Measurements from ENCODE around the gene NME7. TPM values are rescaled to one million over a fixed set of nuclear protein-coding genes. Genes with fewer than 3 reads are reported as not detected.
"Not testable (repeated sequence)": the region's sequence is repeated elsewhere in the genome, so short reads cannot be mapped to it uniquely, and the experiment has no call there.

Gene NME7
- total and polyA plus RNA-seq, 2 experiments from 2014 or later = 39.1 to 48.5 TPM

DNA sequence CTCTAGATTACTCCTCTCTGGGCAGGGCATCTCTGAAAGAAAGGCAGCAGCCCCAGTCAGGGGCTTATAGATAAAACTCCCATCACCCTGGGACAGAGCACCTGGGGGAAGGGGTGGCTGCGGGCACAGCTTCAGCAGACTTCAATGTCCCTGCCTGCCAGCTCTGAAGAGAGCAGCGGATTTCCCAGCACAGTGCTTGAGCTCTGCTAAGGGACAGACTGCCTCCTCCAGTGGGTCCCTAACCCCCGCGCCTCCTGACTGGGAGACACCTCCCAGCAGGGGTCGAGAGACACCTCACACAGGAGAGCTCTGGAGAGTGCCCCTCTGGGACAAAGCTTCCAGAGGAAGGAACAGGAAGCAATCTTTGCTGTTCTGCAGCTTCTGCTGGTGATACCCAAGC is 40.7 kb upstream of the NME7 start:
- not testable (repeated sequence) for H3K9me2 ChIP-seq (ENCODE audit: insufficient read depth); H2AFZ ChIP-seq; H3K27ac ChIP-seq (ENCODE audit: low read depth); H3K27ac Mint-ChIP-seq; H3K36me3 ChIP-seq (ENCODE audit: insufficient read depth); H4K20me1 ChIP-seq (replicated peaks; ENCODE audit: insufficient read depth); H3K79me2 ChIP-seq (replicated peaks; ENCODE audit: insufficient read depth); H3K27me3 ChIP-seq (ENCODE audit: insufficient read depth); H3K4me3 Mint-ChIP-seq; H3K4me1 Mint-ChIP-seq; H3K4me2 ChIP-seq; H3F3A ChIP-seq (replicated peaks; ENCODE audit: low read depth); H3K4me1 ChIP-seq (ENCODE audit: insufficient read depth); H3K4me3 ChIP-seq; DNase-seq (ENCODE audit: low spot score); ATAC-seq; H3K27me3 Mint-ChIP-seq (ENCODE audit: insufficient read depth, low read depth, poor library complexity)
- peaks cover 14% of the 10 kb centered on the region; the same call in 2 of the 3 replicates for H3K36me3 Mint-ChIP-seq (ENCODE audit: low read depth)
- peaks cover 43% of the 10 kb centered on the region for H3K9me3 Mint-ChIP-seq

DNA sequence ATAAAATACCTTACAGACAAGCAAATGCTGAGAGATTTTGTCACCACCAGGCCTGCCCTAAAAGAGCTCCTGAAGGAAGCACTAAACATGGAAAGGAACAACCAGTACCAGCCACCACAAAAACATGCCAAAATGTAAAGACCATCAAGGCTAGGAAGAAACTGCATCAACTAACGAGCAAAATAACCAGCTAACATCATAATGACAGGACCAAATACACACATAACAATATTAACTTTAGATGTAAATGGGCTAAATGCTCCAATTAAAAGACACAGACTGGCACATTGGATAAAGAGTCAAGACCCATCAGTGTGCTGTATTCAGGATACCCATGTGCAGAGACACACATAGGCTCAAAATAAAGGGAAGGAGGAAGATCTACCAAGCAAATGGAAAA is 35.0 kb upstream of the NME7 start:
- ATAC-seq; H3F3A ChIP-seq (replicated peaks; ENCODE audit: low read depth); H3K4me3 Mint-ChIP-seq; H3K36me3 ChIP-seq (ENCODE audit: insufficient read depth); H3K79me2 ChIP-seq (replicated peaks; ENCODE audit: insufficient read depth); H2AFZ ChIP-seq; H3K4me2 ChIP-seq; H3K4me3 ChIP-seq; H3K27ac Mint-ChIP-seq; H3K27me3 Mint-ChIP-seq (ENCODE audit: insufficient read depth, low read depth, poor library complexity); H3K27me3 ChIP-seq (ENCODE audit: insufficient read depth); H4K20me1 ChIP-seq (replicated peaks; ENCODE audit: insufficient read depth); H3K27ac ChIP-seq (ENCODE audit: low read depth); H3K9me2 ChIP-seq (ENCODE audit: insufficient read depth); DNase-seq (ENCODE audit: low spot score); H3K4me1 Mint-ChIP-seq; H3K4me1 ChIP-seq (ENCODE audit: insufficient read depth): not testable (repeated sequence)
- Mint-ChIP-seq H3K36me3 (ENCODE audit: low read depth) (peaks cover 33% of the 10 kb centered on the region; the same call in 2 of the 3 replicates), H3K9me3 (peaks cover 57% of the 10 kb centered on the region)

DNA sequence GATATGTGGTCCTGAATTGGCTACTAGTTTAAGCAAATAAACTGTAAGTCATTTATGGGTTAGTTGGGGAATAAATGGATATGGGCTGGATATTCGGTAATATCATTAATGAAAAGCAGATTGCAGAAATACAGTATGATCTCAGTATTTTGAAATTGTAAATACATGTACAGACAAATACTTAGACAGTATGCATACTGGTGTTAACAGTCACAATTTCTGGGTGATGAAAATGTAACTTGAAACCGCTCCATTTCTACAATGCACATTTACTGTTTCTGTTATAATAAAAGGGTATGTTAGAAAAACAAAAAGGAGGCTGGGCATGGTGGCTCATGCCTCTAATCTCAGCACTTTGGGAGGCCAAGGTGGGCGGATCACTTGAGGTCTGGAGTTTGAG is 28.4 kb upstream of the NME7 start:
- no peaks in the 10 kb centered on the region for H3K4me1 ChIP-seq (ENCODE audit: insufficient read depth)
- Mint-ChIP-seq H3K36me3 (ENCODE audit: low read depth) (peaks cover 15% of the 10 kb centered on the region; the same call in 2 of the 3 replicates), H3K27ac (no peak overlapping the region), H3K4me1 (no peaks in the 10 kb centered on the region), H3K27me3 (ENCODE audit: insufficient read depth, low read depth, poor library complexity) (no peaks in the 10 kb centered on the region), H3K9me3 (peaks cover 7% of the 10 kb centered on the region; the same call in 1 of the 3 replicates), H3K4me3 (no peak overlapping the region)
- TF ChIP-seq ZNF114 (CRISPR knock-in tag; IDR thresholded peaks at IDR 0.05) = no peak
- TF ChIP-seq EZH2 (IDR thresholded peaks at IDR 0.05; ENCODE audit: low read depth, unreplicated experiment) = no peak
- TF ChIP-seq, protein P1, sequence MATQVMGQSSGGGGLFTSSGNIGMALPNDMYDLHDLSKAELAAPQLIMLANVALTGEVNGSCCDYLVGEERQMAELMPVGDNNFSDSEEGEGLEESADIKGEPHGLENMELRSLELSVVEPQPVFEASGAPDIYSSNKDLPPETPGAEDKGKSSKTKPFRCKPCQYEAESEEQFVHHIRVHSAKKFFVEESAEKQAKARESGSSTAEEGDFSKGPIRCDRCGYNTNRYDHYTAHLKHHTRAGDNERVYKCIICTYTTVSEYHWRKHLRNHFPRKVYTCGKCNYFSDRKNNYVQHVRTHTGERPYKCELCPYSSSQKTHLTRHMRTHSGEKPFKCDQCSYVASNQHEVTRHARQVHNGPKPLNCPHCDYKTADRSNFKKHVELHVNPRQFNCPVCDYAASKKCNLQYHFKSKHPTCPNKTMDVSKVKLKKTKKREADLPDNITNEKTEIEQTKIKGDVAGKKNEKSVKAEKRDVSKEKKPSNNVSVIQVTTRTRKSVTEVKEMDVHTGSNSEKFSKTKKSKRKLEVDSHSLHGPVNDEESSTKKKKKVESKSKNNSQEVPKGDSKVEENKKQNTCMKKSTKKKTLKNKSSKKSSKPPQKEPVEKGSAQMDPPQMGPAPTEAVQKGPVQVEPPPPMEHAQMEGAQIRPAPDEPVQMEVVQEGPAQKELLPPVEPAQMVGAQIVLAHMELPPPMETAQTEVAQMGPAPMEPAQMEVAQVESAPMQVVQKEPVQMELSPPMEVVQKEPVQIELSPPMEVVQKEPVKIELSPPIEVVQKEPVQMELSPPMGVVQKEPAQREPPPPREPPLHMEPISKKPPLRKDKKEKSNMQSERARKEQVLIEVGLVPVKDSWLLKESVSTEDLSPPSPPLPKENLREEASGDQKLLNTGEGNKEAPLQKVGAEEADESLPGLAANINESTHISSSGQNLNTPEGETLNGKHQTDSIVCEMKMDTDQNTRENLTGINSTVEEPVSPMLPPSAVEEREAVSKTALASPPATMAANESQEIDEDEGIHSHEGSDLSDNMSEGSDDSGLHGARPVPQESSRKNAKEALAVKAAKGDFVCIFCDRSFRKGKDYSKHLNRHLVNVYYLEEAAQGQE (IDR thresholded peaks at IDR 0.05; ENCODE audit: unreplicated experiment) = no peak
- TF ChIP-seq STAT1 (IDR thresholded peaks at IDR 0.05; ENCODE audit: unreplicated experiment) = no peak
- no peak for TF ChIP-seq NANOG (IDR thresholded peaks at IDR 0.05; ENCODE audit: borderline replicate concordance)
- no peak for TF ChIP-seq CREB1 (CRISPR knock-in tag; IDR thresholded peaks at IDR 0.05; ENCODE audit: low read depth)
- TF ChIP-seq, protein P2, sequence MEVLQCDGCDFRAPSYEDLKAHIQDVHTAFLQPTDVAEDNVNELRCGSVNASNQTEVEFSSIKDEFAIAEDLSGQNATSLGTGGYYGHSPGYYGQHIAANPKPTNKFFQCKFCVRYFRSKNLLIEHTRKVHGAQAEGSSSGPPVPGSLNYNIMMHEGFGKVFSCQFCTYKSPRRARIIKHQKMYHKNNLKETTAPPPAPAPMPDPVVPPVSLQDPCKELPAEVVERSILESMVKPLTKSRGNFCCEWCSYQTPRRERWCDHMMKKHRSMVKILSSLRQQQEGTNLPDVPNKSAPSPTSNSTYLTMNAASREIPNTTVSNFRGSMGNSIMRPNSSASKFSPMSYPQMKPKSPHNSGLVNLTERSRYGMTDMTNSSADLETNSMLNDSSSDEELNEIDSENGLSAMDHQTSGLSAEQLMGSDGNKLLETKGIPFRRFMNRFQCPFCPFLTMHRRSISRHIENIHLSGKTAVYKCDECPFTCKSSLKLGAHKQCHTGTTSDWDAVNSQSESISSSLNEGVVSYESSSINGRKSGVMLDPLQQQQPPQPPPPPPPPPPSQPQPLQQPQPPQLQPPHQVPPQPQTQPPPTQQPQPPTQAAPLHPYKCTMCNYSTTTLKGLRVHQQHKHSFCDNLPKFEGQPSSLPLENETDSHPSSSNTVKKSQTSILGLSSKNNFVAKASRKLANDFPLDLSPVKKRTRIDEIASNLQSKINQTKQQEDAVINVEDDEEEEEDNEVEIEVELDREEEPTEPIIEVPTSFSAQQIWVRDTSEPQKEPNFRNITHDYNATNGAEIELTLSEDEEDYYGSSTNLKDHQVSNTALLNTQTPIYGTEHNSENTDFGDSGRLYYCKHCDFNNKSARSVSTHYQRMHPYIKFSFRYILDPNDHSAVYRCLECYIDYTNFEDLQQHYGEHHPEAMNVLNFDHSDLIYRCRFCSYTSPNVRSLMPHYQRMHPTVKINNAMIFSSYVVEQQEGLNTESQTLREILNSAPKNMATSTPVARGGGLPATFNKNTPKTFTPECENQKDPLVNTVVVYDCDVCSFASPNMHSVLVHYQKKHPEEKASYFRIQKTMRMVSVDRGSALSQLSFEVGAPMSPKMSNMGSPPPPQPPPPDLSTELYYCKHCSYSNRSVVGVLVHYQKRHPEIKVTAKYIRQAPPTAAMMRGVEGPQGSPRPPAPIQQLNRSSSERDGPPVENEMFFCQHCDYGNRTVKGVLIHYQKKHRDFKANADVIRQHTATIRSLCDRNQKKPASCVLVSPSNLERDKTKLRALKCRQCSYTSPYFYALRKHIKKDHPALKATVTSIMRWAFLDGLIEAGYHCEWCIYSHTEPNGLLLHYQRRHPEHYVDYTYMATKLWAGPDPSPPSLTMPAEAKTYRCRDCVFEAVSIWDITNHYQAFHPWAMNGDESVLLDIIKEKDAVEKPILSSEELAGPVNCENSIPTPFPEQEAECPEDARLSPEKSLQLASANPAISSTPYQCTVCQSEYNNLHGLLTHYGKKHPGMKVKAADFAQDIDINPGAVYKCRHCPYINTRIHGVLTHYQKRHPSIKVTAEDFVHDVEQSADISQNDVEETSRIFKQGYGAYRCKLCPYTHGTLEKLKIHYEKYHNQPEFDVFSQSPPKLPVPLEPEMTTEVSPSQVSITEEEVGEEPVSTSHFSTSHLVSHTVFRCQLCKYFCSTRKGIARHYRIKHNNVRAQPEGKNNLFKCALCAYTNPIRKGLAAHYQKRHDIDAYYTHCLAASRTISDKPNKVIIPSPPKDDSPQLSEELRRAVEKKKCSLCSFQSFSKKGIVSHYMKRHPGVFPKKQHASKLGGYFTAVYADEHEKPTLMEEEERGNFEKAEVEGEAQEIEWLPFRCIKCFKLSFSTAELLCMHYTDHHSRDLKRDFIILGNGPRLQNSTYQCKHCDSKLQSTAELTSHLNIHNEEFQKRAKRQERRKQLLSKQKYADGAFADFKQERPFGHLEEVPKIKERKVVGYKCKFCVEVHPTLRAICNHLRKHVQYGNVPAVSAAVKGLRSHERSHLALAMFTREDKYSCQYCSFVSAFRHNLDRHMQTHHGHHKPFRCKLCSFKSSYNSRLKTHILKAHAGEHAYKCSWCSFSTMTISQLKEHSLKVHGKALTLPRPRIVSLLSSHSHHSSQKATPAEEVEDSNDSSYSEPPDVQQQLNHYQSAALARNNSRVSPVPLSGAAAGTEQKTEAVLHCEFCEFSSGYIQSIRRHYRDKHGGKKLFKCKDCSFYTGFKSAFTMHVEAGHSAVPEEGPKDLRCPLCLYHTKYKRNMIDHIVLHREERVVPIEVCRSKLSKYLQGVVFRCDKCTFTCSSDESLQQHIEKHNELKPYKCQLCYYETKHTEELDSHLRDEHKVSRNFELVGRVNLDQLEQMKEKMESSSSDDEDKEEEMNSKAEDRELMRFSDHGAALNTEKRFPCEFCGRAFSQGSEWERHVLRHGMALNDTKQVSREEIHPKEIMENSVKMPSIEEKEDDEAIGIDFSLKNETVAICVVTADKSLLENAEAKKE (CRISPR knock-in tag; IDR thresholded peaks at IDR 0.05) = no peak
- TF ChIP-seq POLR2AphosphoS5 (IDR thresholded peaks at IDR 0.05; ENCODE audit: low read depth) = no peak
- no peak for TF ChIP-seq JUNB (IDR thresholded peaks at IDR 0.05; ENCODE audit: unreplicated experiment)
- H3K36me3 ChIP-seq (ENCODE audit: insufficient read depth) = no peaks in the 10 kb centered on the region
- H3F3A ChIP-seq (replicated peaks; ENCODE audit: low read depth) = no peaks in the 10 kb centered on the region
- H3K27me3 ChIP-seq (ENCODE audit: insufficient read depth) = no peaks in the 10 kb centered on the region
- DNase-seq (ENCODE audit: low spot score) (no peak), ATAC-seq (no peak)
- H3K79me2 ChIP-seq (replicated peaks; ENCODE audit: insufficient read depth) = no peaks in the 10 kb centered on the region
- no peak overlapping the region for H3K4me2 ChIP-seq
- no peak overlapping the region for H3K4me3 ChIP-seq
- H3K9me2 ChIP-seq (ENCODE audit: insufficient read depth) = no peaks in the 10 kb centered on the region
- H2AFZ ChIP-seq = no peak overlapping the region
- no peak overlapping the region for H3K27ac ChIP-seq (ENCODE audit: low read depth)
- H4K20me1 ChIP-seq (replicated peaks; ENCODE audit: insufficient read depth) = 0 out of 2 replicates have a peak, but pooled peaks cover 3% of the 10 kb centered on the region
